HUES64 (cell line): ENCODE data around the gene XRN1.
"Not testable (repeated sequence)": the region's sequence is repeated elsewhere in the genome, so short reads cannot be mapped to it uniquely, and the experiment has no call there.

Experiments
- H3K27ac ChIP-seq: 2 replicates; pipeline ENCODE4 v1.7.0; 2013; ENCODE audit warnings: low read depth, low read length, inconsistent platforms
- H3K27me3 ChIP-seq: 2 replicates; pipeline ENCODE4 v1.6.1; 2013; ENCODE audit warnings: mild to moderate bottlenecking, low read length; ENCODE audit not compliant: insufficient read depth
- H3K36me3 ChIP-seq: 2 replicates; pipeline ENCODE4 v1.6.1; 2013; ENCODE audit warnings: mild to moderate bottlenecking, low read length; ENCODE audit not compliant: insufficient read depth
- H3K4me1 ChIP-seq: 2 replicates; pipeline ENCODE4 v1.6.1; 2013; ENCODE audit warnings: mild to moderate bottlenecking, low read length, moderate library complexity; ENCODE audit not compliant: insufficient read depth
- H3K4me3 ChIP-seq: 2 replicates; pipeline ENCODE4 v1.5.1; 2013; ENCODE audit warnings: mild to moderate bottlenecking, low read length, moderate library complexity
- H3K9ac ChIP-seq: 2 replicates; pipeline ENCODE4 v1.6.1; 2013; ENCODE audit warnings: mild to moderate bottlenecking, low read depth, low read length
- H3K9me3 ChIP-seq: 2 replicates; pipeline ENCODE4 v1.6.1; 2013; ENCODE audit warnings: low read depth, low read length; ENCODE audit not compliant: insufficient read depth
- WGBS: fragments of 150-250, 120-280 bp; methylation state at CpG from one replicate; pipeline ENCODE4 v1.1.7; 2013; ENCODE audit warnings: missing lambda C conversion rate; 5-methylcytosine and 5-hydroxymethylcytosine counted together

The XRN1 gene

GRCh38 chr3:142436951-142437585 lies 10.8 kb downstream of the XRN1 start:
- Histone ChIP-seq H3K36me3 (peaks cover 7% of the 10 kb centered on the region), H3K4me3 (no peak overlapping the region), H3K9me3 (no peaks in the 10 kb centered on the region), H3K27ac (no peak overlapping the region), H3K4me1 (no peaks in the 10 kb centered on the region), H3K9ac (no peak overlapping the region), H3K27me3 (no peaks in the 10 kb centered on the region)

- Histone ChIP-seq H3K4me1 (no peaks in the 10 kb centered on the region), H3K4me3 (no peak overlapping the region), H3K27ac (no peak overlapping the region), H3K36me3 (peaks cover 19% of the 10 kb centered on the region), H3K9me3 (no peaks in the 10 kb centered on the region), H3K27me3 (no peaks in the 10 kb centered on the region), H3K9ac (no peak overlapping the region)
- WGBS = 75% methylated on average over 2 of the region's 4 CpGs
Observed at GRCh38 chr3:142434503-142434902, 13.3 kb downstream of the XRN1 start.

GRCh38 chr3:142433110-142433509 lies 14.7 kb downstream of the XRN1 start:
- 100% methylated on average over 1 of the region's 2 CpGs for WGBS

GRCh38 chr3:142429582-142429981 lies 18.3 kb downstream of the XRN1 start:
- H3K36me3 ChIP-seq = peaks cover 26% of the 10 kb centered on the region
- no peak overlapping the region for H3K9ac ChIP-seq
- H3K27ac ChIP-seq = no peak overlapping the region
- H3K9me3 ChIP-seq = no peaks in the 10 kb centered on the region
- no peaks in the 10 kb centered on the region for H3K27me3 ChIP-seq
- H3K4me3 ChIP-seq = no peak overlapping the region
- no peaks in the 10 kb centered on the region for H3K4me1 ChIP-seq

More at GRCh38 chr3:142433110-142433509, 14.7 kb downstream of the XRN1 start:
- H3K27ac ChIP-seq = no peak overlapping the region
- no peaks in the 10 kb centered on the region for H3K4me1 ChIP-seq
- peaks cover 19% of the 10 kb centered on the region for H3K36me3 ChIP-seq
- no peaks in the 10 kb centered on the region for H3K9me3 ChIP-seq
- no peak overlapping the region for H3K4me3 ChIP-seq
- H3K9ac ChIP-seq = no peak overlapping the region
- H3K27me3 ChIP-seq = no peaks in the 10 kb centered on the region

GRCh38 chr3:142424754-142425153 lies 23.1 kb downstream of the XRN1 start:
- Histone ChIP-seq H3K27me3 (no peaks in the 10 kb centered on the region), H3K9me3 (no peaks in the 10 kb centered on the region), H3K4me3 (no peak overlapping the region), H3K4me1 (no peaks in the 10 kb centered on the region), H3K27ac (no peak overlapping the region), H3K9ac (no peak overlapping the region), H3K36me3 (peaks cover 38% of the 10 kb centered on the region)
- WGBS = no CpG with 5 or more reads among the region's 1 CpG

GRCh38 chr3:142418926-142419592 lies 28.8 kb downstream of the XRN1 start:
- H3K27me3 ChIP-seq = no peaks in the 10 kb centered on the region
- H3K4me1 ChIP-seq = no peaks in the 10 kb centered on the region
- no peak overlapping the region for H3K27ac ChIP-seq
- no peaks in the 10 kb centered on the region for H3K9me3 ChIP-seq
- 96% methylated on average over 4 of the region's 5 CpGs for WGBS
- no peak overlapping the region for H3K9ac ChIP-seq
- H3K4me3 ChIP-seq = no peak overlapping the region
- H3K36me3 ChIP-seq = peaks cover 65% of the 10 kb centered on the region

GRCh38 chr3:142417302-142417701 lies 30.5 kb downstream of the XRN1 start:
- Histone ChIP-seq H3K4me1 (no peaks in the 10 kb centered on the region), H3K36me3 (peaks cover 68% of the 10 kb centered on the region), H3K9ac (no peak overlapping the region), H3K27me3 (no peaks in the 10 kb centered on the region), H3K27ac (no peak overlapping the region), H3K4me3 (no peak overlapping the region), H3K9me3 (no peaks in the 10 kb centered on the region)
- 100% methylated on average over 1 of the region's 1 CpG for WGBS

GRCh38 chr3:142400537-142400936 lies 47.3 kb downstream of the XRN1 start:
- H3K36me3 ChIP-seq = peaks cover 65% of the 10 kb centered on the region
- not testable (repeated sequence) for H3K27me3 ChIP-seq, H3K4me1 ChIP-seq, H3K9me3 ChIP-seq, H3K9ac ChIP-seq, H3K27ac ChIP-seq, H3K4me3 ChIP-seq
- WGBS = 97% methylated on average over 6 of the region's 7 CpGs

- no peak overlapping the region for H3K9ac ChIP-seq
- no peak overlapping the region for H3K27ac ChIP-seq
- H3K4me1 ChIP-seq = no peaks in the 10 kb centered on the region
- H3K9me3 ChIP-seq = no peaks in the 10 kb centered on the region
- WGBS = 97% methylated on average over 4 of the region's 4 CpGs
- no peak overlapping the region for H3K4me3 ChIP-seq
- peaks cover 62% of the 10 kb centered on the region for H3K36me3 ChIP-seq
- H3K27me3 ChIP-seq = no peaks in the 10 kb centered on the region
Observed at GRCh38 chr3:142394921-142395622, 52.8 kb downstream of the XRN1 start.

GRCh38 chr3:142385078-142385477 lies 62.8 kb downstream of the XRN1 start:
- WGBS = 98% methylated on average over 2 of the region's 2 CpGs
- Histone ChIP-seq H3K9ac (no peak overlapping the region), H3K9me3 (peaks cover 5% of the 10 kb centered on the region; the same call in 1 of the 2 replicates), H3K27ac (no peak overlapping the region), H3K4me3 (no peak overlapping the region), H3K4me1 (no peaks in the 10 kb centered on the region), H3K36me3 (peaks cover 50% of the 10 kb centered on the region), H3K27me3 (no peaks in the 10 kb centered on the region)

- H3K9ac ChIP-seq = no peak overlapping the region
- H3K36me3 ChIP-seq = peaks cover 33% of the 10 kb centered on the region
- H3K27ac ChIP-seq = no peak overlapping the region
- no peaks in the 10 kb centered on the region for H3K27me3 ChIP-seq
- H3K4me1 ChIP-seq = no peaks in the 10 kb centered on the region
- 98% methylated on average over 3 of the region's 3 CpGs for WGBS
- no peak overlapping the region for H3K4me3 ChIP-seq
- no peaks in the 10 kb centered on the region for H3K9me3 ChIP-seq
Observed at GRCh38 chr3:142374687-142375086, 73.2 kb downstream of the XRN1 start.
